Measurements from ENCODE around the gene STEAP1B. TPM values are rescaled to one million over a fixed set of nuclear protein-coding genes. Genes with fewer than 3 reads are reported as not detected.
"Not testable (repeated sequence)": the region's sequence is repeated elsewhere in the genome, so short reads cannot be mapped to it uniquely, and the experiment has no call there.

Gene STEAP1B
- total and polyA plus RNA-seq, 9 donors = 2.2 to 3.2 (median 2.4) TPM

GRCh38 chr7:22460363-22460988, 39.5 kb downstream of the STEAP1B start:
- Histone ChIP-seq H3K4me1 (ENCODE audit: control insufficient read depth, insufficient read depth, low read length) (no peaks in the 10 kb centered on the region), H3K9me3 (replicated peaks; ENCODE audit: control insufficient read depth, low read depth, low read length) (no peaks in the 10 kb centered on the region), H3K36me3 (ENCODE audit: control insufficient read depth, insufficient read depth, low read length) (no peaks in the 10 kb centered on the region), H3K4me3 (ENCODE audit: low read length) (no peak overlapping the region), H3K27me3 (ENCODE audit: control insufficient read depth, insufficient read depth, low read length) (no peaks in the 10 kb centered on the region), H3K27ac (ENCODE audit: low read length) (no peak overlapping the region)
- 85% methylated on average over 3 of the region's 5 CpGs for WGBS (ENCODE audit: insufficient coverage)
- no peak for DNase-seq

- no peak overlapping the region for H3K4me3 ChIP-seq (ENCODE audit: low read length)
- DNase-seq = no peak
- 88% methylated on average over 1 of the region's 1 CpG for WGBS (ENCODE audit: insufficient coverage)
- H3K27ac ChIP-seq (ENCODE audit: low read length) = no peak overlapping the region
- H3K27me3 ChIP-seq (ENCODE audit: control insufficient read depth, insufficient read depth, low read length) = no peaks in the 10 kb centered on the region
- H3K36me3 ChIP-seq (ENCODE audit: control insufficient read depth, insufficient read depth, low read length) = no peaks in the 10 kb centered on the region
- no peaks in the 10 kb centered on the region for H3K9me3 ChIP-seq (replicated peaks; ENCODE audit: control insufficient read depth, low read depth, low read length)
- H3K4me1 ChIP-seq (ENCODE audit: control insufficient read depth, insufficient read depth, low read length) = peaks cover 1% of the 10 kb centered on the region
These were observed 42.5 kb downstream of the STEAP1B start for GRCh38 chr7:22457471-22457870.

DNA sequence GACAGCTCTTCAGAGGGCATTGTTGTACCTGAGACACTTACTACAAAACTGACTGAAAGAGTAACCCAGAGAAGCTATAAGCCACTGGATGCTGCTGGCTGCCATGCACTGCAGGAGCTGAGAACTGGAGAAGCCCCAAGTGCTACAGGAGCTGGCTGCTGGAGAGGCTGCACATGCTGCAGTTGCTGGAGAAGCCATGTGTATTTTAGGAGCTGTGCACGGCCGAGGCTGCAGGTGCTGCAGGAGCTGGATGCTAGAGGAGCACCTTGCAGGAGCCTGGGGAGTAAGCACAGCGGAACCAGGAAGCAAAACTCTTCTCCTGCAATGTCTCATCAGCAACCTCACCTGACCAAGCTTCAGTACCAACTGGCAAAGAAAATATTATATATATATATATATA, 45.5 kb downstream of the STEAP1B start:
- WGBS (ENCODE audit: insufficient coverage) = 54% methylated on average over 2 of the region's 3 CpGs
- Histone ChIP-seq H3K4me3 (ENCODE audit: low read length) (no peak overlapping the region), H3K9me3 (replicated peaks; ENCODE audit: control insufficient read depth, low read depth, low read length) (no peaks in the 10 kb centered on the region), H3K4me1 (ENCODE audit: control insufficient read depth, insufficient read depth, low read length) (peaks cover 6% of the 10 kb centered on the region), H3K27me3 (ENCODE audit: control insufficient read depth, insufficient read depth, low read length) (peaks cover 3% of the 10 kb centered on the region), H3K36me3 (ENCODE audit: control insufficient read depth, insufficient read depth, low read length) (no peaks in the 10 kb centered on the region), H3K27ac (ENCODE audit: low read length) (no peak overlapping the region)
- DNase-seq = no peak

DNA sequence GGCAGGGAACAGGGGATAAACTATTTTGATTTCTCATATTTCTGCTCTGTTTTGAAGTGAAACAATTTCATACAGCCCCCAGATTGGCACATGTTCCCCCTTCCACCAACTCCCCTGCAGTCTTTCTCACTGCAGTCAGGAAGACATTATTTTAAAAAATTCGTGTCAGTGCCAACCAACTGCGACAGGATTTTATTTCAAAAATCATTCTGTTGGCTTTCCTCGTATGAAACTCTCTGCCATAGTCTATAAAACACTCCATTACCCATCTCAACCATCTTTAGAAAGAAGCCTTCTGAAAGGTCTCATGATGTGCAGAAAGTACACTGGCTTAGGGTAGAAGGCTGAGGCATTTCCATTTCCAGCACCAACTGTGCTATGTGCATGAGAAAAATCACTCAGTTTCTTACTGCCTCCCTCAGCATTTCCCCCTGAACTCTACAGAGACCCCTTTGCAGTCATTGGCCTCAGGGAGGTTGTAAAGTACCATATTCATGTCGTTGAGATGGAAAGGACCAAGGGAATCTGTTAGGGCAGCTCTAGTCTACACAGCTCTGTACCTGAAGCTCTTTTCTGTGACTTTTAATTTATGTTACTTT, 46.9 kb downstream of the STEAP1B start:
- no peak for DNase-seq
- H3K27ac ChIP-seq (ENCODE audit: low read length) = no peak overlapping the region
- H3K9me3 ChIP-seq (replicated peaks; ENCODE audit: control insufficient read depth, low read depth, low read length) = no peaks in the 10 kb centered on the region
- H3K27me3 ChIP-seq (ENCODE audit: control insufficient read depth, insufficient read depth, low read length) = peaks cover 3% of the 10 kb centered on the region
- no peak overlapping the region for H3K4me3 ChIP-seq (ENCODE audit: low read length)
- no peaks in the 10 kb centered on the region for H3K36me3 ChIP-seq (ENCODE audit: control insufficient read depth, insufficient read depth, low read length)
- 54% methylated on average over 2 of the region's 4 CpGs for WGBS (ENCODE audit: insufficient coverage)
- peaks cover 6% of the 10 kb centered on the region for H3K4me1 ChIP-seq (ENCODE audit: control insufficient read depth, insufficient read depth, low read length)

- H3K4me1 ChIP-seq (ENCODE audit: control insufficient read depth, insufficient read depth, low read length) = peaks cover 6% of the 10 kb centered on the region
- peaks cover 3% of the 10 kb centered on the region for H3K27me3 ChIP-seq (ENCODE audit: control insufficient read depth, insufficient read depth, low read length)
- H3K9me3 ChIP-seq (replicated peaks; ENCODE audit: control insufficient read depth, low read depth, low read length) = no peaks in the 10 kb centered on the region
- H3K27ac ChIP-seq (ENCODE audit: low read length) = no peak overlapping the region
- H3K4me3 ChIP-seq (ENCODE audit: low read length) = no peak overlapping the region
- WGBS (ENCODE audit: insufficient coverage) = 20% methylated on average over 3 of the region's 19 CpGs
- no peaks in the 10 kb centered on the region for H3K36me3 ChIP-seq (ENCODE audit: control insufficient read depth, insufficient read depth, low read length)
- peak; percentile 51 for DNase-seq
These were observed 47.6 kb downstream of the STEAP1B start for GRCh38 chr7:22452142-22452959.

DNA sequence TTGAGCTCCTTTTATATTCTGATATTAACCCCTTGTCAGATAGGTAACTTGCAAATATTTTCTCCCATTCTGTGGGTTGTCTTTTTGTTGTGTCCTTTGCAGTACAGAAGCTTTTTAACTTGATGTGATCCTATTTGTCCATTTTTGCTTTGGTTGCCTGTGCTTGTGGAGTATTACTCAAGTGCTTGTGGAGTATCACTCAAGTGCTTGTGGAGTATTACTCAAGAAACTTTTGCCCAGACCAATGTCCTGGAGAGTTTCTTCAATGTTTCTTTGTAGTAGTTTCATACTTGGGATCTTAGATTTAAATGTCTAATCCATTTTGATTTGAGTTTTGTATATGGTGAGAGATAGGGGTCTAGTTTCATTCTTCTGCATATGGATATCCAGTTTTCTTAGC, 50.0 kb downstream of the STEAP1B start:
- DNase-seq = not testable (repeated sequence)

DNA sequence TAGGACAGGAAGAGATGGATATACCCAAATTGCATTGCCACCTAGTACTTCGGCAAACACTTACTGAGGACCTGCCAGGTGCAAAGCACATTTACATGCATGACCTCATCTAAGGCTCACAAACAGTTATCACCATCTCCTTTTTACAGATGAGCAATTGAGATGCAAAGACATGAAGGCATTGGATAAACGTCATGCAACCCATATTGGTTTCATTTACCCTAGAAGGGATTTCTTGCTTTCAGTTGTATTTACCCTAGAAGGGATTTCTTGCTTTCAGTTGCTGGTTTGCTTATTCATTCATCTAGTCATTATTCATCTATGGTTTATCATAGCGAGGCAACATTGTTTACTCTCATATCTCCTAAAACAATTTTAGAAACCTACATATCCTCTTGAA, 52.2 kb downstream of the STEAP1B start:
- H3K27ac ChIP-seq (ENCODE audit: low read length) = no peak overlapping the region
- no peak overlapping the region for H3K4me3 ChIP-seq (ENCODE audit: low read length)
- peaks cover 38% of the 10 kb centered on the region for H3K4me1 ChIP-seq (ENCODE audit: control insufficient read depth, insufficient read depth, low read length)
- no CpG with 5 or more reads among the region's 3 CpGs for WGBS (ENCODE audit: insufficient coverage)
- DNase-seq = no peak
- no peaks in the 10 kb centered on the region for H3K9me3 ChIP-seq (replicated peaks; ENCODE audit: control insufficient read depth, low read depth, low read length)
- no peaks in the 10 kb centered on the region for H3K36me3 ChIP-seq (ENCODE audit: control insufficient read depth, insufficient read depth, low read length)
- peaks cover 3% of the 10 kb centered on the region for H3K27me3 ChIP-seq (ENCODE audit: control insufficient read depth, insufficient read depth, low read length)

More for the DNA sequence above, 50.0 kb downstream of the STEAP1B start:
- H3K9me3 ChIP-seq (replicated peaks; ENCODE audit: control insufficient read depth, low read depth, low read length); H3K27me3 ChIP-seq (ENCODE audit: control insufficient read depth, insufficient read depth, low read length); H3K36me3 ChIP-seq (ENCODE audit: control insufficient read depth, insufficient read depth, low read length); H3K4me3 ChIP-seq (ENCODE audit: low read length); H3K27ac ChIP-seq (ENCODE audit: low read length): not testable (repeated sequence)
- H3K4me1 ChIP-seq (ENCODE audit: control insufficient read depth, insufficient read depth, low read length) = peaks cover 20% of the 10 kb centered on the region

DNA sequence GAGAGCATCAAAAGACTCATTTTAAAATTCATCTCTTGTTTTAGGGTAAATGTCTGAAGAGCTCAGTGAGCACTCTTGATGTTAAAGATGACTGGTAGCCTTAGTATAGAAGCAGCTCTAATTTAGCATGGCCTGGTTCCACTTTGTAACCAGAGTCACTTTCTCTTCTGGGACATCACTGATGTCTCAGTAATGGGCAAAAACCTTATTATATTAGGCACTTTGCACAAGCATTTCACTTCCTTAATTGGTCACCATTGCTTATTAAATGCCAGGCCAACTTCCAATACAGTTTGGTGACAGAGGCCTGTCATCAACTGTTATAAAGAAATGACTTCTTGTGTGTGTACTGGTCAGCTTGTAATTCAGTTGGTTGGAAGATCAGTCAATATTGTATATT, 53.0 kb downstream of the STEAP1B start:
- peaks cover 39% of the 10 kb centered on the region for H3K4me1 ChIP-seq (ENCODE audit: control insufficient read depth, insufficient read depth, low read length)
- no peak for DNase-seq
- H3K36me3 ChIP-seq (ENCODE audit: control insufficient read depth, insufficient read depth, low read length) = no peaks in the 10 kb centered on the region
- no peaks in the 10 kb centered on the region for H3K27me3 ChIP-seq (ENCODE audit: control insufficient read depth, insufficient read depth, low read length)
- H3K27ac ChIP-seq (ENCODE audit: low read length) = peak overlapping the region; percentile 88
- no peak overlapping the region for H3K4me3 ChIP-seq (ENCODE audit: low read length)
- H3K9me3 ChIP-seq (replicated peaks; ENCODE audit: control insufficient read depth, low read depth, low read length) = no peaks in the 10 kb centered on the region

DNA sequence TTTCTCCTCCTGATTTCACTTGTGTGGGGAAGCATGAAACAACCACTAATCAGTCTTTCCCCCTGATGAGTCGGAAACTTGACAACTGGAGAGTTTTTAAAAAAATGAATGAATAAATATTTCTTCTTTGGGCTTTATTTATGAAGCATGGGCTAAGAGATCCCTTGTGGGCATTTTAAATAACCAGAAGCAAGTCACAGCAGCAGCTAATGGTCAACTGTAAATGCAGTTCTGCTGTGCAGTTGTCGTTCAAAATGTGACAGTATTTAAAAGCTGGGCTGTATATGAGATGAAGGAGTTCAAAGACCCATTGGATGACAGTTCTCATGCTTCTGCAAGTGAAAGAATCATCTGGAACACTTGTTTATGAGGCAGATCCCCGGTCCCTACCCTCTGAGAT, 54.1 kb downstream of the STEAP1B start:
- DNase-seq = no peak
- peaks cover 39% of the 10 kb centered on the region for H3K4me1 ChIP-seq (ENCODE audit: control insufficient read depth, insufficient read depth, low read length)
- WGBS (ENCODE audit: insufficient coverage) = 36% methylated on average over 2 of the region's 3 CpGs
- no peaks in the 10 kb centered on the region for H3K9me3 ChIP-seq (replicated peaks; ENCODE audit: control insufficient read depth, low read depth, low read length)
- H3K4me3 ChIP-seq (ENCODE audit: low read length) = no peak overlapping the region
- H3K27me3 ChIP-seq (ENCODE audit: control insufficient read depth, insufficient read depth, low read length) = no peaks in the 10 kb centered on the region
- H3K27ac ChIP-seq (ENCODE audit: low read length) = peak overlapping the region; percentile 88
- no peaks in the 10 kb centered on the region for H3K36me3 ChIP-seq (ENCODE audit: control insufficient read depth, insufficient read depth, low read length)

DNA sequence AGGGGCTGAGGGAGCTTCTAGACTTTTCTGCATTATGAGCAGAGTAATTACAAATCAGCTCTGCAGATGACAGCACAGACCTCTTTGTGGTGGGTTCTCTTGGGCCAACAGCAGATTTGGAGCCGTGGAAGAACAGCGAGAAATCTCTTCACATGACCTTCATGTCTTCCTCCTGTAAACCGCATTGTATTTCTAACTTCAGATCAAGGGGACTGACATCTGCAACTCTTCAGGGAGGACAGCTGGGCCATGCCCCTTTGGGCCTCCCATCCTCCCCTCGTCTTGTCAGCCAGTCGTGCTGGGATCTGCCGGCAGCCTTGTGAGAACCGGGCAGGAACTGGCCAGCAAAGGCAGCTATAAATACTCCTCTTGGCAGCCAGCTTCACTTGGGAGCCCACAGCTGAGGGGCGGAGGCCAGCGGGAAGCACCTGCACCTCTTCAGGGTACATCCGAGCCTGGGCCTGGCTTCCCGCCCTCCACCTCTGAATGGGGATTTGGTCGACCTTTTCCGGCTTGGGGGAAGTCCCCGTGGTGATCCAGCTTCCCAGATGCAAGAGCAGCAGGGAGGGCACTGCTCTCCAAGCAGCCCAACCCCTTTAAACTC, 54.7 kb downstream of the STEAP1B start:
- Histone ChIP-seq H3K4me3 (ENCODE audit: low read length) (no peak overlapping the region), H3K27me3 (ENCODE audit: control insufficient read depth, insufficient read depth, low read length) (no peaks in the 10 kb centered on the region), H3K27ac (ENCODE audit: low read length) (peak overlapping the region; percentile 88), H3K4me1 (ENCODE audit: control insufficient read depth, insufficient read depth, low read length) (peaks cover 39% of the 10 kb centered on the region), H3K36me3 (ENCODE audit: control insufficient read depth, insufficient read depth, low read length) (no peaks in the 10 kb centered on the region), H3K9me3 (replicated peaks; ENCODE audit: control insufficient read depth, low read depth, low read length) (no peaks in the 10 kb centered on the region)
- peak; percentile 89 for DNase-seq
- WGBS (ENCODE audit: insufficient coverage) = 5% methylated on average over 11 of the region's 14 CpGs
